ENCODE results near the gene SLC5A1. TPM values are rescaled to one million over a fixed set of nuclear protein-coding genes. Genes with fewer than 3 reads are reported as not detected.

SLC5A1 gene
- polyA plus RNA-seq, 1 donor from 2014 or later: not detected

GRCh38 chr22:32040324-32040904, 2.6 kb upstream of the SLC5A1 start:
- Histone ChIP-seq H4K20me1 (ENCODE audit: insufficient read depth) (no peaks in the 10 kb centered on the region), H3K4me3 (ENCODE audit: low read length) (no peak overlapping the region), H3K27me3 (ENCODE audit: insufficient read depth, low read depth, low read length) (no peaks in the 10 kb centered on the region), H3K36me3 (ENCODE audit: insufficient read depth, low read length) (no peaks in the 10 kb centered on the region), H2AFZ (ENCODE audit: low read depth, low read length) (no peak overlapping the region), H3K79me2 (replicated peaks; ENCODE audit: insufficient read depth, low read length) (no peaks in the 10 kb centered on the region), H3K4me2 (ENCODE audit: low read length) (no peak overlapping the region), H3K9me3 (ENCODE audit: low read length) (no peaks in the 10 kb centered on the region), H3K9ac (ENCODE audit: low read length) (no peak overlapping the region), H3F3A (ENCODE audit: insufficient read depth, low read length, poor library complexity, severe bottlenecking) (no peaks in the 10 kb centered on the region), H3K27ac (ENCODE audit: low read length) (no peak overlapping the region), H3K9me2 (ENCODE audit: insufficient read depth, low read length) (no peaks in the 10 kb centered on the region)
- TF ChIP-seq REST (IDR thresholded peaks at IDR 0.05; ENCODE audit: borderline replicate concordance) (no peak), RAD21 (conservative IDR thresholded peaks at IDR 0.05) (no peak), CTCF (IDR thresholded peaks at IDR 0.05; ENCODE audit: poor library complexity, severe bottlenecking) (no peak), TAF1 (IDR thresholded peaks at IDR 0.05; ENCODE audit: low read depth) (no peak), SMC3 (conservative IDR thresholded peaks at IDR 0.05; ENCODE audit: poor library complexity) (no peak), POLR2AphosphoS5 (IDR thresholded peaks at IDR 0.05) (no peak), EZH2 (IDR thresholded peaks at IDR 0.05; ENCODE audit: borderline replicate concordance, insufficient read depth, low read length, poor library complexity, severe bottlenecking) (no peak), EP300 (conservative IDR thresholded peaks at IDR 0.05; ENCODE audit: poor library complexity, severe bottlenecking) (no peak), MXI1 (conservative IDR thresholded peaks at IDR 0.05; ENCODE audit: poor library complexity, severe bottlenecking) (no peak)

GRCh38 chr22:32043391-32043790, 330 bp downstream of the SLC5A1 start:
- TF ChIP-seq EZH2 (IDR thresholded peaks at IDR 0.05; ENCODE audit: borderline replicate concordance, insufficient read depth, low read length, poor library complexity, severe bottlenecking) (no peak), RAD21 (conservative IDR thresholded peaks at IDR 0.05) (no peak), SMC3 (conservative IDR thresholded peaks at IDR 0.05; ENCODE audit: poor library complexity) (no peak), MXI1 (conservative IDR thresholded peaks at IDR 0.05; ENCODE audit: poor library complexity, severe bottlenecking) (no peak), REST (IDR thresholded peaks at IDR 0.05; ENCODE audit: borderline replicate concordance) (no peak), EP300 (conservative IDR thresholded peaks at IDR 0.05; ENCODE audit: poor library complexity, severe bottlenecking) (no peak), CTCF (IDR thresholded peaks at IDR 0.05; ENCODE audit: poor library complexity, severe bottlenecking) (no peak), TAF1 (IDR thresholded peaks at IDR 0.05; ENCODE audit: low read depth) (no peak), POLR2AphosphoS5 (IDR thresholded peaks at IDR 0.05) (no peak)
- Histone ChIP-seq H2AFZ (ENCODE audit: low read depth, low read length) (no peak overlapping the region), H3K9ac (ENCODE audit: low read length) (no peak overlapping the region), H3K36me3 (ENCODE audit: insufficient read depth, low read length) (no peaks in the 10 kb centered on the region), H4K20me1 (ENCODE audit: insufficient read depth) (no peaks in the 10 kb centered on the region), H3K27ac (ENCODE audit: low read length) (no peak overlapping the region), H3K4me2 (ENCODE audit: low read length) (no peak overlapping the region), H3F3A (ENCODE audit: insufficient read depth, low read length, poor library complexity, severe bottlenecking) (no peaks in the 10 kb centered on the region), H3K27me3 (ENCODE audit: insufficient read depth, low read depth, low read length) (no peaks in the 10 kb centered on the region), H3K79me2 (replicated peaks; ENCODE audit: insufficient read depth, low read length) (no peaks in the 10 kb centered on the region), H3K9me3 (ENCODE audit: low read length) (no peaks in the 10 kb centered on the region), H3K4me3 (ENCODE audit: low read length) (no peak overlapping the region), H3K9me2 (ENCODE audit: insufficient read depth, low read length) (no peaks in the 10 kb centered on the region)

Data from neural cell (in vitro differentiated cells).